ENCODE results near the gene PSMC4. TPM values are rescaled to one million over a fixed set of nuclear protein-coding genes. Genes with fewer than 3 reads are reported as not detected.

The PSMC4 gene
- total RNA-seq, 1 experiment from 2014 or later: 120 TPM

DNA sequence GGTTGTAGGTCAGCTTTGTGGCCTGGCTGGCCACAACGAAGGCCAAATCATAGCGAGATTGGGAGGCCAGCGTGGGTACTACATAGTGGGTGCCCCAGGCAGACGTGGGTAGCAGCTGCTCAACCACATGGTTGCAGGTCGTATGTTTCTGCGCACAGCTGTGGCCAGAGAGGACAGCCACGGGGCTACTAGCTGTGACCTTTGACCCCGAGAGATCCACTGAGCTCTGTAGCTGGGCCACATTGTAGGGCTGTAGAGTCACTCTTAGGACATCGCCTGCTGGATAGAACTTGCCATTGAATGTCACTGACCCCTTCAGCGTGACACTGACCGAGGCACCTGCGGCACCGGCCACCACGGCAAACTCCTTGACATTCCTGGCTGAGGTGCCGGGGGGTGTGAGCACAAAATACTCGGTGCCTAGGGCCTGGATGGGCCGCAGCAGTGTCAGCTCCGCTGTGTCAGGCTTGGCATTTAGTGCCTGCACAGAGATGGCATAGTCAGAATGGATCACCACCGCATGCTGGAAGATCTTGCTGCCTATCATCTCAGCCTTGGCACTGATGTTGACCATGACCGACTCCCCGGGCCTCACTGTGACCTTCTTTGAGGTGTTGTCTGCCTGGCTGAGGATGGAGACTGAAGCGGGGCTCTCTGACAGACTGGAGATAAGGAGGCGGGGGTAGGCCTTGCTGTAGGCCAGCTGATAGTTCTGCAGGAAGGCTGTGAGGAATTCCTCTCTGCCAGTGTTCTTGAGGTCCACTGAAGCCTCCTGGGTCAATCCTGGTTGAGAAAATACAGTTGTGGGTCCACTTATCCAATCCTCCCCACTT is 43.2 kb upstream of the PSMC4 start:
- Histone ChIP-seq H4K20me1 (ENCODE audit: insufficient read depth) (no peaks in the 10 kb centered on the region), H3K4me1 (ENCODE audit: control insufficient read depth in 1 of 2, insufficient read depth in 2 of 2, low read length in 2 of 2) (no peaks in the 10 kb centered on the region), H3K36me3 (ENCODE audit: control insufficient read depth in 1 of 2, insufficient read depth in 2 of 2, low read length in 2 of 2) (no peaks in the 10 kb centered on the region), H3K4me3 (replicated peaks in 1 of 2; ENCODE audit: low read depth in 1 of 2, low read length in 2 of 2) (no peak overlapping the region), H3K79me2 (ENCODE audit: insufficient read depth, low read length) (no peaks in the 10 kb centered on the region), H3K27ac (ENCODE audit: low read depth, low read length) (no peak overlapping the region), H3K27me3 (ENCODE audit: insufficient read depth, low read length) (no peaks in the 10 kb centered on the region), H3K9me3 (ENCODE audit: control insufficient read depth in 1 of 2, insufficient read depth in 1 of 2, low read depth in 1 of 2, low read length in 2 of 2) (no peaks in the 10 kb centered on the region), H3K4me2 (ENCODE audit: low read length) (no peak overlapping the region), H3K9me2 (ENCODE audit: insufficient read depth) (no peaks in the 10 kb centered on the region), H2AFZ (ENCODE audit: low read depth, low read length, poor library complexity, severe bottlenecking) (no peak overlapping the region), H3K9ac (ENCODE audit: low read length) (no peak overlapping the region)
- BruUV-seq (replicated peaks): no TSS peak
- CTCF ChIA-PET: interaction anchor here (1.1 kb wide), 1 partner anchor 30 kb away, joined by 4 read pairs; no protein-coding TSS in a partner anchor
- no peak for DNase-seq (ENCODE audit: low read depth, low spot score)
- POLR2A ChIA-PET: no interaction called here
- ATAC-seq: no peak
- intact Hi-C loops (cut with micrococcal nuclease): no loop called here
- RAD21 ChIA-PET (ENCODE audit: low non-redundant PET in 1 of 2, low total read pairs in 2 of 2, uncharacterized antibody in 2 of 2, unreplicated experiment in 2 of 2): no interaction called here
- TF ChIP-seq CEBPB (IDR thresholded peaks at IDR 0.05; ENCODE audit: low read depth): no peak
- no peak for TF ChIP-seq EZH2phosphoT487 (IDR thresholded peaks at IDR 0.05; ENCODE audit: borderline replicate concordance)
- TF ChIP-seq, protein P1, sequence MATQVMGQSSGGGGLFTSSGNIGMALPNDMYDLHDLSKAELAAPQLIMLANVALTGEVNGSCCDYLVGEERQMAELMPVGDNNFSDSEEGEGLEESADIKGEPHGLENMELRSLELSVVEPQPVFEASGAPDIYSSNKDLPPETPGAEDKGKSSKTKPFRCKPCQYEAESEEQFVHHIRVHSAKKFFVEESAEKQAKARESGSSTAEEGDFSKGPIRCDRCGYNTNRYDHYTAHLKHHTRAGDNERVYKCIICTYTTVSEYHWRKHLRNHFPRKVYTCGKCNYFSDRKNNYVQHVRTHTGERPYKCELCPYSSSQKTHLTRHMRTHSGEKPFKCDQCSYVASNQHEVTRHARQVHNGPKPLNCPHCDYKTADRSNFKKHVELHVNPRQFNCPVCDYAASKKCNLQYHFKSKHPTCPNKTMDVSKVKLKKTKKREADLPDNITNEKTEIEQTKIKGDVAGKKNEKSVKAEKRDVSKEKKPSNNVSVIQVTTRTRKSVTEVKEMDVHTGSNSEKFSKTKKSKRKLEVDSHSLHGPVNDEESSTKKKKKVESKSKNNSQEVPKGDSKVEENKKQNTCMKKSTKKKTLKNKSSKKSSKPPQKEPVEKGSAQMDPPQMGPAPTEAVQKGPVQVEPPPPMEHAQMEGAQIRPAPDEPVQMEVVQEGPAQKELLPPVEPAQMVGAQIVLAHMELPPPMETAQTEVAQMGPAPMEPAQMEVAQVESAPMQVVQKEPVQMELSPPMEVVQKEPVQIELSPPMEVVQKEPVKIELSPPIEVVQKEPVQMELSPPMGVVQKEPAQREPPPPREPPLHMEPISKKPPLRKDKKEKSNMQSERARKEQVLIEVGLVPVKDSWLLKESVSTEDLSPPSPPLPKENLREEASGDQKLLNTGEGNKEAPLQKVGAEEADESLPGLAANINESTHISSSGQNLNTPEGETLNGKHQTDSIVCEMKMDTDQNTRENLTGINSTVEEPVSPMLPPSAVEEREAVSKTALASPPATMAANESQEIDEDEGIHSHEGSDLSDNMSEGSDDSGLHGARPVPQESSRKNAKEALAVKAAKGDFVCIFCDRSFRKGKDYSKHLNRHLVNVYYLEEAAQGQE (IDR thresholded peaks at IDR 0.05; ENCODE audit: low read depth): no peak
- no peak for TF ChIP-seq CBX3 (IDR thresholded peaks at IDR 0.05; ENCODE audit: low read depth)
- no peak for TF ChIP-seq SRF (IDR thresholded peaks at IDR 0.05; ENCODE audit: low read depth)
- no peak for TF ChIP-seq SIN3A (IDR thresholded peaks at IDR 0.05; ENCODE audit: low read depth)
- no peak for TF ChIP-seq ELF1 (IDR thresholded peaks at IDR 0.05; ENCODE audit: borderline replicate concordance, low read depth)
- TF ChIP-seq POLR2A (IDR thresholded peaks at IDR 0.05; ENCODE audit: borderline replicate concordance, extremely low read depth, insufficient read depth, insufficient read length): no peak
- no peak for TF ChIP-seq ATF3 (IDR thresholded peaks at IDR 0.05)
- no peak for TF ChIP-seq FOSL1 (IDR thresholded peaks at IDR 0.05; ENCODE audit: low read depth)
- TF ChIP-seq RAD21 (IDR thresholded peaks at IDR 0.05; ENCODE audit: low read depth): no peak
- no peak for TF ChIP-seq SP1 (IDR thresholded peaks at IDR 0.05; ENCODE audit: low read depth)
- TF ChIP-seq JUND (IDR thresholded peaks at IDR 0.05): no peak
- TF ChIP-seq ZFX (IDR thresholded peaks at IDR 0.05): no peak
- TF ChIP-seq ZNF274 (IDR thresholded peaks at IDR 0.05; ENCODE audit: low read depth, low read length): no peak
- TF ChIP-seq, protein P2, sequence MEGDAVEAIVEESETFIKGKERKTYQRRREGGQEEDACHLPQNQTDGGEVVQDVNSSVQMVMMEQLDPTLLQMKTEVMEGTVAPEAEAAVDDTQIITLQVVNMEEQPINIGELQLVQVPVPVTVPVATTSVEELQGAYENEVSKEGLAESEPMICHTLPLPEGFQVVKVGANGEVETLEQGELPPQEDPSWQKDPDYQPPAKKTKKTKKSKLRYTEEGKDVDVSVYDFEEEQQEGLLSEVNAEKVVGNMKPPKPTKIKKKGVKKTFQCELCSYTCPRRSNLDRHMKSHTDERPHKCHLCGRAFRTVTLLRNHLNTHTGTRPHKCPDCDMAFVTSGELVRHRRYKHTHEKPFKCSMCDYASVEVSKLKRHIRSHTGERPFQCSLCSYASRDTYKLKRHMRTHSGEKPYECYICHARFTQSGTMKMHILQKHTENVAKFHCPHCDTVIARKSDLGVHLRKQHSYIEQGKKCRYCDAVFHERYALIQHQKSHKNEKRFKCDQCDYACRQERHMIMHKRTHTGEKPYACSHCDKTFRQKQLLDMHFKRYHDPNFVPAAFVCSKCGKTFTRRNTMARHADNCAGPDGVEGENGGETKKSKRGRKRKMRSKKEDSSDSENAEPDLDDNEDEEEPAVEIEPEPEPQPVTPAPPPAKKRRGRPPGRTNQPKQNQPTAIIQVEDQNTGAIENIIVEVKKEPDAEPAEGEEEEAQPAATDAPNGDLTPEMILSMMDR (IDR thresholded peaks at IDR 0.05 in 2 of 3, conservative IDR thresholded peaks at IDR 0.05 in 1 of 3; ENCODE audit: borderline replicate concordance in 1 of 3, insufficient read depth in 1 of 3, low read depth in 2 of 3, low read length in 2 of 3): no peak
- no peak for TF ChIP-seq POLR2AphosphoS5 (IDR thresholded peaks at IDR 0.05; ENCODE audit: low read depth, low read length)

Data from HCT116 (cell line).